ENCODE results near the gene DNAL1. TPM values are rescaled to one million over a fixed set of nuclear protein-coding genes. Genes with fewer than 3 reads are reported as not detected.
A peak's percentile ranks its signal among the peaks of the same experiment; 100 is the strongest.

DNAL1 gene
- total and polyA plus RNA-seq, 2 of the 4 experiments (the other 2 are of a cell fraction): 4.5 to 5.4 TPM

DNA sequence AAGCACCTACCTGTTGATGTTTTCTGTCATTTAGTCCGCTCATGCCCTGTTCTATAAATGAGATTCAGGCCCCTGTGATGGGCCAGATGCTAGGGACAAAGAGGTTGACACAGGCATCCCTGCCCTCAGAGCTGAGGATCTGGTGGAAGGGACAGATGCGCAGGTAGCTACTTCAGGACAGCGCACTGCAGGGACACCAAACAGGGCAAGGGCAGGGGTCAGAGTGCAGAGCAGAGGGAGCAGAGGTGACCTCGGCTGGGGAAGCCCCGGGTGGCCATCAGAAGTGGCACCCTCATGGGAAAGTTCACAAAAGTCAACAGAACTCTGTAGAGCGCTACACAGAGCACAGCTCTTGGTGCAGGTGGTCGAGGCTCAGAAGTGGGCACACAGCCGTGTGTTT is 75.0 kb downstream of the DNAL1 start:
- TF ChIP-seq, protein P1, sequence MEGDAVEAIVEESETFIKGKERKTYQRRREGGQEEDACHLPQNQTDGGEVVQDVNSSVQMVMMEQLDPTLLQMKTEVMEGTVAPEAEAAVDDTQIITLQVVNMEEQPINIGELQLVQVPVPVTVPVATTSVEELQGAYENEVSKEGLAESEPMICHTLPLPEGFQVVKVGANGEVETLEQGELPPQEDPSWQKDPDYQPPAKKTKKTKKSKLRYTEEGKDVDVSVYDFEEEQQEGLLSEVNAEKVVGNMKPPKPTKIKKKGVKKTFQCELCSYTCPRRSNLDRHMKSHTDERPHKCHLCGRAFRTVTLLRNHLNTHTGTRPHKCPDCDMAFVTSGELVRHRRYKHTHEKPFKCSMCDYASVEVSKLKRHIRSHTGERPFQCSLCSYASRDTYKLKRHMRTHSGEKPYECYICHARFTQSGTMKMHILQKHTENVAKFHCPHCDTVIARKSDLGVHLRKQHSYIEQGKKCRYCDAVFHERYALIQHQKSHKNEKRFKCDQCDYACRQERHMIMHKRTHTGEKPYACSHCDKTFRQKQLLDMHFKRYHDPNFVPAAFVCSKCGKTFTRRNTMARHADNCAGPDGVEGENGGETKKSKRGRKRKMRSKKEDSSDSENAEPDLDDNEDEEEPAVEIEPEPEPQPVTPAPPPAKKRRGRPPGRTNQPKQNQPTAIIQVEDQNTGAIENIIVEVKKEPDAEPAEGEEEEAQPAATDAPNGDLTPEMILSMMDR (conservative IDR thresholded peaks at IDR 0.05; ENCODE audit: low read depth, low read length): no peak
- no peak for TF ChIP-seq MAZ (IDR thresholded peaks at IDR 0.05; ENCODE audit: borderline replicate concordance, low read depth, low read length)
- TF ChIP-seq NFE2L2 (IDR thresholded peaks at IDR 0.05; ENCODE audit: low read depth, low read length): no peak
- TF ChIP-seq RAD21 (IDR thresholded peaks at IDR 0.05; ENCODE audit: low read length): no peak
- no peak for TF ChIP-seq BHLHE40 (IDR thresholded peaks at IDR 0.05; ENCODE audit: low read depth, low read length)
- TF ChIP-seq, protein P2, sequence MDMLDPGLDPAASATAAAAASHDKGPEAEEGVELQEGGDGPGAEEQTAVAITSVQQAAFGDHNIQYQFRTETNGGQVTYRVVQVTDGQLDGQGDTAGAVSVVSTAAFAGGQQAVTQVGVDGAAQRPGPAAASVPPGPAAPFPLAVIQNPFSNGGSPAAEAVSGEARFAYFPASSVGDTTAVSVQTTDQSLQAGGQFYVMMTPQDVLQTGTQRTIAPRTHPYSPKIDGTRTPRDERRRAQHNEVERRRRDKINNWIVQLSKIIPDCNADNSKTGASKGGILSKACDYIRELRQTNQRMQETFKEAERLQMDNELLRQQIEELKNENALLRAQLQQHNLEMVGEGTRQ (IDR thresholded peaks at IDR 0.05; ENCODE audit: low read depth, low read length): no peak
- no peak for TF ChIP-seq POLR2A (IDR thresholded peaks at IDR 0.05; ENCODE audit: low read depth, low read length)
- TF ChIP-seq, protein P3, sequence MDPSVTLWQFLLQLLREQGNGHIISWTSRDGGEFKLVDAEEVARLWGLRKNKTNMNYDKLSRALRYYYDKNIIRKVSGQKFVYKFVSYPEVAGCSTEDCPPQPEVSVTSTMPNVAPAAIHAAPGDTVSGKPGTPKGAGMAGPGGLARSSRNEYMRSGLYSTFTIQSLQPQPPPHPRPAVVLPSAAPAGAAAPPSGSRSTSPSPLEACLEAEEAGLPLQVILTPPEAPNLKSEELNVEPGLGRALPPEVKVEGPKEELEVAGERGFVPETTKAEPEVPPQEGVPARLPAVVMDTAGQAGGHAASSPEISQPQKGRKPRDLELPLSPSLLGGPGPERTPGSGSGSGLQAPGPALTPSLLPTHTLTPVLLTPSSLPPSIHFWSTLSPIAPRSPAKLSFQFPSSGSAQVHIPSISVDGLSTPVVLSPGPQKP (IDR thresholded peaks at IDR 0.05; ENCODE audit: borderline replicate concordance, low read depth, low read length): no peak
- TF ChIP-seq FOS (IDR thresholded peaks at IDR 0.05; ENCODE audit: low read depth, low read length): no peak
- TF ChIP-seq RCOR1 (IDR thresholded peaks at IDR 0.05; ENCODE audit: insufficient replicate concordance, low read length): no peak
- TF ChIP-seq SMC3 (IDR thresholded peaks at IDR 0.05; ENCODE audit: low read depth, low read length): no peak
- TF ChIP-seq CHD1 (IDR thresholded peaks at IDR 0.05; ENCODE audit: low read depth, low read length): no peak
- Histone ChIP-seq H2AFZ (replicated peaks; ENCODE audit: low read length, poor library complexity) (no peak overlapping the region), H2BK5ac (ENCODE audit: low read depth, low read length, poor library complexity, severe bottlenecking) (no peak overlapping the region), H3K18ac (ENCODE audit: low read depth, low read length) (no peak overlapping the region), H3K4me3 (ENCODE audit: insufficient read depth, low read depth, low read length) (no peak overlapping the region), H2AK5ac (ENCODE audit: low read depth, low read length) (peak overlapping the region; percentile 21; the same call in 1 of the 2 replicates), H3K79me1 (ENCODE audit: low read depth in 1 of 2, low read length in 2 of 2) (peaks cover 18 to 61% of the 10 kb centered on the region in 2 experiments), H3K9me1 (ENCODE audit: insufficient read depth, low read length) (peaks cover 9% of the 10 kb centered on the region), H4K20me1 (ENCODE audit: insufficient read depth, low read length) (peaks cover 25% of the 10 kb centered on the region), H3K9ac (ENCODE audit: low read depth, low read length) (no peak overlapping the region), H3K14ac (replicated peaks; ENCODE audit: low read depth, low read length) (no peak overlapping the region), H3K27ac (ENCODE audit: insufficient read depth, low read length) (no peak overlapping the region), H3K36me3 (ENCODE audit: control insufficient read depth, insufficient read depth, low read length) (peaks cover 51% of the 10 kb centered on the region), H2AK9ac (replicated peaks; ENCODE audit: low read depth, low read length, poor library complexity) (peak overlapping the region; percentile 7), H3K4me2 (ENCODE audit: low read depth, low read length) (no peak overlapping the region), H4K91ac (ENCODE audit: insufficient read depth, low read depth, low read length) (no peak overlapping the region), H2BK20ac (ENCODE audit: low read depth, low read length) (no peak overlapping the region), H4K5ac (ENCODE audit: low read depth, low read length) (no peak overlapping the region), H3K4me1 (ENCODE audit: control insufficient read depth, insufficient read depth, low read length) (peaks cover 27% of the 10 kb centered on the region), H3K9me3 (ENCODE audit: control insufficient read depth, insufficient read depth, low read length) (no peaks in the 10 kb centered on the region), H2BK120ac (ENCODE audit: low read depth, low read length) (no peak overlapping the region), H3K4ac (ENCODE audit: low read depth, low read length) (no peak overlapping the region), H3K23ac (ENCODE audit: low read depth, low read length) (0 out of 2 replicates have a peak overlapping the region, but pooled peaks have one; percentile 13), H4K8ac (ENCODE audit: low read depth in 2 of 2, low read length in 2 of 2) (no peak overlapping the region), H3K56ac (ENCODE audit: extremely low read depth, insufficient read depth, low read length) (no peak overlapping the region), H2BK15ac (ENCODE audit: low read depth, low read length) (no peak overlapping the region), H3K27me3 (ENCODE audit: control insufficient read depth, insufficient read depth, low read length) (no peaks in the 10 kb centered on the region)
- 76% methylated on average over 4 of the region's 8 CpGs; no CpG with 5 or more reads in 1 of the 2 experiments for WGBS, 2 experiments (ENCODE audit: extremely low coverage in 2 of 2, insufficient read length in 1 of 2)
- ChIA-PET POLR2A (ENCODE audit: unreplicated experiment) (interaction anchor here (0.7 to 1.0 kb wide), 2 partner anchors 9 to 16 kb away, joined by 3 to 19 read pairs; no protein-coding TSS in a partner anchor), CTCF (no interaction called here)
- intact Hi-C loops (cut with micrococcal nuclease) (loop anchor here (5.0 to 10.0 kb wide), 2 partner anchors 38 to 145 kb away; no protein-coding TSS in a partner anchor), dilution Hi-C loops (cut with HindIII; ENCODE audit: low sequenced_read_pairs, unreplicated experiment) (no loop called here), in situ Hi-C loops (cut with MboI; ENCODE audit: low sequenced_read_pairs) (no loop called here)
- BruUV-seq (replicated peaks): no TSS peak
- peak; percentile 31 for DNase-seq
- ATAC-seq (ENCODE audit: low read depth): no peak

Data from IMR-90 (cell line).